T1000 (cell line): Measurements from ENCODE around the gene RGS3.

Source experiments
- DNase-seq: peaks from one replicate; lab custom pipeline; 2025; ENCODE audit warnings: mixed read lengths; lab: John Stamatoyannopoulos, UW

Gene RGS3

DNA sequence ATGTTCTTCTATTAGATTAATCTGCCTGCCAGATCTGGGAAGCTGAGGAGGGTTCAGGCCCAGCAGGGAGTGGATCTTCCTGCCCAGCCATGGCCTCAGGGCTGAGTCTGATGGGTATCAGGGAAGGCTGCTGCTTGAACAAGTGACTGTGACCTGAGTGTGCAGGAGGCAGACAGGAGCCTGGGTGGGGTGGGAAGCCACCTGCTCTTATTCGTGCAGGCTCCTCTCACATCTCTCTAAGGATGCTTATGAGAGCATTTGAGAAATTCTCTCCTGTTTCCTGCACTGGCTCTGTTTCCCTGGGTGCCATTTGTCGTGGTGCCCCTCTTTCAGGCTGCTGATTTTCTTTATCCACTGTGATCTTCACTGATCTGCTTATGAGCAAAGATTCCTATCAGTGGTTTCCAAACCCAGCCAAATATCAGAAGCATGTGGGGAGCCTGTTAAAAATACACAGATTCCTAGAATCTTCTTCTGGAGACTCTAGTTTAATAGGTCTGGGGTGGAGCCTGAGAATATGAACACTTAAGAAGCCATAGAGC, 2.1 kb downstream of the RGS3 start:
- no peak for DNase-seq

DNA sequence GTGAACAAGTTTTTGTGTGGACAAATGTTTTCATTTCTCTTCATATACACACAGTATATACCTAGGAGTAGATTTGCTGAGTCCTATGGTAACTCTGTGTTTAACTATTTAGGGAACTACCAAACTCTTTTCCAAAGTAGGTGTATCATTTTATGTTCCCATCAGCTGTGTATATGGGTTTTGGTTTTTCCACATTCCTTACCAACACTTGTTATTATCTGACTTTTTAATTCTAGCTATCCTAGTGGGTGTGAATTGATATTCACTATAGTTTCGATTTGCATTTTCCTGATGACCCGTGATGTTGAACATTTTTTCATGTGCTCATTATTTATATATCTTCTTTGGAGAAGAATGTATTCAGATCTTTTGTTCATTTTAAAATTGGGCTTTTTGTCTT, 3.7 kb downstream of the RGS3 start:
- no peak for DNase-seq

DNA sequence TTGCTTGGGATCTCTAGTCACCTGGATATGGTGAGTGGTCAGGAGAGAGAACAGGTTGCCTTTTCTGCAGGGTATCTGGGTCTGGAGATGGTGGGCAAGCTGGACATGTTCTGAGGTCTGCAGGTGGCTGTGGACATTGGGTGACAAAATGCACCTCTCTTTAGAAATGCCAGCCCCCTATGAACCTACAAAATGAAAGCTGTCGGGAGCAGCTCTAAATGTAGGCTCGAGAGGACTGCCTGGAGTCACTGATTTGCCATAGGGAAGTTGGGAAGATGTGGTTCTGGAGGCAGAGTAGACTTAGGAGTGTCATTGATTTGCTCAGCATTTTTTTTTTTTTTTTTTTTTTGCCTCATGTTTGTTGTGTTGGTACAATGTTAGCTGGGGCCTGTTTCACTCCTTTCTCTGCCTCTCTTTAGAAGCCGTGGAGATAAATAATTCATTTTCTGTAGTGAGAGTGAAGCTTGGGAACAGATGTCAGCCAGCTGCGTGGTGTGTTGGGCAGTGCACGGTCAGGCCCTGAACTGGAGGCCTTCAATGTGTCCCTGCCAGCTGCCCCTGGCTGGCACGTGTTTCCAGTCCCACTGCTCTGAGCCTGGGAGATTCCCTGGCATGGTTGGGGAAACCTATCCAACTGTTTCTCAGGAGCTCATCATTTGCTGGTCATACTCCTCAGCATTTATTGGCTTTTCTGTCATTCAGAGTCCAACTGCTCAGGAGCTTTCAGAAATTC, 5.4 kb downstream of the RGS3 start:
- DNase-seq = no peak

DNA sequence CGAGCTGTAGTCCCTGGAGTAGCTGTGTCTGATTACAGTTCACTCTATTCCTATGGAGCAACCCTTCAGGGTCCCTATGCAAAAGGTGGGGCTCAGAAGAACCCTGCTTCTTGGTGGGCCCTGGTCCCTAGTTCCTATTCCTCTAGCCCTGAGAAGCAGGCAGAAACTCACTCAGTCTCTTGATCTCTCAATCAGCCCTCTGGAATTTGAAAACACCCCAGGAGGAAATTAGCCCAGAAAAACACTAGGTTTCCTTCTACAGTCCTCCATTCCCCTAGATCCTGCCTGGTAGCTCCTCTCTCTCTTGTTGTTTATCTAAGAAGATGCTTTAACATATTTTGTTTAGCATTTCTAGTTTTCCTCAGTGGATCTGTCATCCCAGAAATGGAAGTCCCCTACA, 7.6 kb downstream of the RGS3 start:
- no peak for DNase-seq

DNA sequence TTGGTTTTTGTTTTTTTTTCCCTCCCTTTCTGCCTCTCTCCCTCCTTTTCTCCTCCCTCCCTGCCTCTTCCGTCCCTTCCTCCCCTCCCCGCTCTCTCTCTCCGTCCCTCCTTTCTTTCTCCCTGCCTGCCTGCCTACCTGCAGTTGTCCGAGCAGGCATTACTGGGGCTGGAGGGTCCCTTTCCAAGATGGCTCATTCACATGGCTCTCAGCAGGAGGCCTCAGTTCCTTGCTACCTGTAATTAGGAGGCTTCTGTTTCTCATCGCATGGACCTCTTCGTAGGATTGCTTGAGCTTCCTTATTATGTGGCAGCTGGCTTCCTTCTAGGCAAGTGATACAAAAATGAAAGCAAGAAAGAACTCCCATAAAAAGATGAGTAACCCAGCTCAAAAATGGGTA, 8.0 kb downstream of the RGS3 start:
- DNase-seq = no peak

DNA sequence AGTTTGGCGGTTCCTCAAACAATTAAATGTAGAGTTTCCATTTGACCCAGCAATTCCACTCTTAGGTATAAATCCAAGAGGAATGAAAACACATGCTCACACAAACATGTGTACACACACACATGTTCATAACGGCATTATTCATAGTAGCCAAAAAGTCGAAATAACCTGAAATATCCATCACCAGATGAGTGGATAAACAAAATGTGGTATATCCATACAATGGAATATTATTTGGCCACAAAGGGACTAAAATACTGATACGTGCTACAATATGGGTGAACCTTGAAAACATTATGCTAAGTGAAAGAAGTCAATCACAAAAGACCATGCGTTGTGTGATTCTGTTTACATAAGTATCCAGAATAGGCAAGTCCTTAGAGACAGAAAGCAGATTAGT, 8.7 kb downstream of the RGS3 start:
- no peak for DNase-seq

DNA sequence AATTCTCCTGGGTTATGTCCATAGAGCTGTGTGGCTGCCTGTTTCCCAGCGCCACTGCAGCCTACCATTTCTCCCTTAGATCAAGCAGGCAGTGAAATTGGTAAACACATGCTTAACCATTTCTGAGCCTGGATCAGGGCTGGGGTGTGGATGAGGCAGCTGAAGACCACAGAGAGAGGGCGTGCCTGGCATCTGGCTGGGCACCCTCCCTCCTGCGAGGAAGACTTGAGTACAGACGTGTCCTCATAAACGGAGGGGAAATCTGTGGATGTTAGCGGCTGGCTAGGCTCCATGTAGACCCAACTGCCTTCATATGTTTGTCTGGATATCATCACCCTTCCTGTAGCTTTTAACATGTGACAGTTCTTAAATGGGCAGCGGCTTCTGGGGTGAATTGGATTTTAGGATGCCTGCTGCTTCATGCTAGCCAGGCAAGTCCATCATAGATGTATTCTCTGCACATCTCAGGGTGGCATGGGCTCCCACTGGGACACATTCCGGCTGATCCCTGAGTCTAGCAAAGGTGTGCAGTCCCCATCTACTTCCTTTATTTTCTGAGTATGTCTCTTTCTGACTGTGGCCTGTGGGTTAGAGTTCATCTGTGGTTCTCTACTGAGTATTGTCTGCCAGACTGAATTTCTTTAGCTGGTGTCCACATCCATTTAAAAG, 11.0 kb downstream of the RGS3 start:
- DNase-seq = no peak

DNA sequence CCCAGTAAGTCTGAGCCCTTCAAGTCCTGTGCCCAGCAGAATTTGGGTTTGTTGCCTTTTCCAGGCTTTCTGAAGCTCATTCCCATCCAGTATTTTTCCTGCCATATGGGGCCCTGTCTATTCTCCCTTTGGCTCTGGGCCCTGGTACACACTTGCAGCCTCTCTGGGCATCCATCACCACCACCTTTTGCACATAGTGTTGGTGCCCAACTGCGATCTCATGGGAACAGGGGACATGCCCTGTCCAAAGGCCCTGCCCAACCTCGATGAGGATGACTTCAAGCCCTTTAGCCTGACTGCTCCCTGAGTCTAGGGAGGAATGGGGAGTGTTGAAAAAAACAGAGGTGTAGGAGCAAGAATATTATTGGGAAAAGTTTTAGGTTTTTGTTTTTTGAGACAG, 11.5 kb downstream of the RGS3 start:
- no peak for DNase-seq

DNA sequence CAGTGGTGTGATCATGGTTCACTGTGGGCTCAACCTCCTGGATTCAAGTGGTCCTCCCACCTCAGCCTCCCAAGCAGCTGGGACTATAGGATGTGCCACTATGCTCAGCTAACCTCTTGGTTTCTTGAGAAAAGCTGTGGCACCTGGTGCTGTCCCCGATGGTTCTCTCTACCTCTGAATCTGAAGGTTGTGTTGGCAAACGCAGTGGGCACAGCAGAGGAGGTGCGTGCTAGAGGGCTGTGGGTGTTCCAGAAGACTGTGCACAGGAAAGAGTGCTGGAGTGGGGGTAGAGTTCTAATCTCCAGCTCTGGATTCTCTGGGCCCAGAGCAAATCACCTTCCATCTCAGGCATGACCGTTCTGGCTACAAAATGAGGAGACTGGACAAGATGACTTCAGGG, 12.5 kb downstream of the RGS3 start:
- no peak for DNase-seq

DNA sequence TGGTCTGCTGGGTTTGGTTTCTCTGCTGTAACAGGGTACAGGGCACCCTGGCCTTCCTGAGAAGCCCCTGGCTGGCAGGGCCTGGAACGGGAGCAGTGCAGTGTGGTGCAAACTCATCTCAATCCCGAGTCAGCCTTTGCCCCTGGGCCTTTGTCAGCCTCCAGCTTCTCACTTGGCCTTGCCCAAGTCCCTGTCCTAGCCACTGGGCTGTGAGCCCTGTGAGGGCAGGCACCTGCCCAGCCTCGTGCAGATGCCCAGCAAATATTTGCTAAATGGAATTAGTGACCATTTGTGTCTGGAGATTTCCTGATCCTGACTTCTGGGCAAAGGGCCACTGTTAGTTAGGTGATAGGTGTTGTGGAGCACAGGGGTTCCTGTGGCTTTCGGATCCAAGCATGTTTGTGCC, 13.0 kb downstream of the RGS3 start:
- no peak for DNase-seq

DNA sequence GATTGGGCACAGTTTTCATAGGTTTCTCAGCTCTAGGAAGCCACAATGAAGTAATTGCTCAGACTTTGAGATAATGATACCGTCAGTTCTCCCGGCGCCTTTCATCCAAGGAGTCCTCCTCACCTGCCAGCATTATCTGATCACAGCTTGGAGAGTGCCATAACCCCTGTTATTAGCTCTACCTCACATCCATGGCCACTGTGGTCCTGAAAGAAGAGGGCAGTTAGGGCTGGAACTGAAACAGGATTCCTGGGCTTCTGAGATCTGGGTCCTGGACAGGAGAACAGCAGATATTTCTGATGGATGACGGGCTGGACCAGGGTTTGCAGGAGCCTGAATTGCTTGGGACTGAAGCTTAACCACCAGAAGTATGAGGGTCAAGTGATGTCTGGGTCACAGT, 13.5 kb downstream of the RGS3 start:
- DNase-seq = no peak

DNA sequence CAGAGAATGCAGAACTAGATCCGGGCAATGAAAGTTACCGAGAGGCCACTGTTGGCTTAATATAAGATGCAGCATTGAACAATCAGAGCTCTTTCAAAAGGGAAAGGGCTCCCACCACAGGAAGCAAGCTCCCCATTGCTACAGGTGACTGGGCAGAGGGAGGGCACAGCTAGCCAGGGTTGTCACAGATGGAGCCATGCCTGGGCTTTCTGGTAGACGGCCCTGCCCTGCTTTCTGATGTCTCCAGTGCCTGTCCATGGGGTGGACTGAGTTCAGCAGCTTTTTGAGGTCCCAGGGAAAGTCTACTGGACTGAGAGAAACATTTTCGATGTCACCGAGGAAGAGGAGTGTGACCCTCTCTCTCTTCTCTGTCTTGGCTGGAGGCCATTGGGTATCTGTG, 14.1 kb downstream of the RGS3 start:
- no peak for DNase-seq

DNA sequence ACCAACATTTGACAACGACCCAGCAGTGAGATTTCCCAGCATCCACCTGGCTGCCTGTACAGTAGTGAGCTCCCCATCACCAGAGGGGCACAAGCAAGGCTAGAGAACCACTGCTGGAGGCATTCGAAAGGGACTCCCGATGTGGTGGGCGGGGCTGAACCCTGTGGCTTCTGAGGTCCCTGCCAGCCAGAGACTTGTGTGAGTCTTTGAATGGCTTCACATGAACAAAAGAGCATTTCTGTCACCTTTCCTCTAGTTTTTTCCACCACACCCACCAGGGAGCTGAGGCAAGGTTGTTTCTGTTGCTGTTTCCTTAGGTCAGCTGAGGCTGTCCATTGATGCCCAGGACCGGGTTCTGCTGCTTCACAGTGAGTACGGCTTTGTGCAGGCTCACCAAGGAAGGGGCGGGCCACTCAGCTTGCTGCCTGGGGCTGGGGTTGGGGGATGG, 15.7 kb downstream of the RGS3 start:
- no peak for DNase-seq

DNA sequence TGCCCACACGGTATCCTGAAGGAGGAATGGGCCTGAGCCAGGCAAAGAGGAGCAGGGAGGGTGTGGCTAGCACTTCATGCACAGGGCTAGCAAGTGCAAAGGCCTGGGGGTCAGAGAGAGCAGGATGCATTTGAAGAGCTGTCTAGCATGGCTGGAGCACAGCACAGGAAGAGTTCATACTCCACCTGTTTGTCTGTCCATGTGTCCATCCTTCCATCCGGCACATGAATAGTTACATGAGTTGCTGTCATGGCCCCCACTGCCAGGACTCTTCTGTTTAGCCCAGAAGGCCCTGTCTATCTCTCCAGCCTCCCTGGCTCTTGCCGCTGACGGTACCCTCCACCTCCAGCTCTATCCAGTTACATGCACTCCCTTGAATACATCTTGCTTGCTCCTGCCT, 17.1 kb downstream of the RGS3 start:
- DNase-seq = no peak

DNA sequence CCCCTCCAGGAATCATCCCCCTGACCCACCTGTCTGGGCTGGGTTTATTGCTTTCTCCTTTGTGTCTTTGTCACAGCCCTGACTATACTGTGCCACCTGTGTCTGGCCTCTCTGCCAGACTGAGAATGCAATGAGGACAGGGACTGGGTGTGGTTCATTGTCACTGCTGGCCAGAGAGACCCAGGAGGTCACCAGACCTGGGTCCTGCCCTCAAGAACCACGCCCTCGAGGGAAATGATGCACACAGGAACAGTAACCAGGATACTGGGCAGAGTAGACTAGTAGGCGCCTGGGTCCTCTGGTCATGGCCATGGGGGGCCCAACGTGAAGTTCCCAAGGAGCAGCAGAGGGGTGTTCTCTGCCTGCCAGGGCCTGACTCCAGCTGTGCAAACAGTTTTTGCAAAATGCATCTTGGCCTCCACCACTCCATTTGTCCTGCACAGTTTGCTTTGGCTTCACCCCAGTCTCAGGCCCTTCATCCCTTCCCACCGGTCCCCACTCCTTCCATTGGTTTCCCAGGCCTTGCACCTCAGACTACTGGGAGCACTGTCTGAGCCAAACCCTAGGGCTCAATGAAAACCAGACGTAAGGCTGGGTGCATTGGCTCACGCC, 17.8 kb downstream of the RGS3 start:
- no peak for DNase-seq

DNA sequence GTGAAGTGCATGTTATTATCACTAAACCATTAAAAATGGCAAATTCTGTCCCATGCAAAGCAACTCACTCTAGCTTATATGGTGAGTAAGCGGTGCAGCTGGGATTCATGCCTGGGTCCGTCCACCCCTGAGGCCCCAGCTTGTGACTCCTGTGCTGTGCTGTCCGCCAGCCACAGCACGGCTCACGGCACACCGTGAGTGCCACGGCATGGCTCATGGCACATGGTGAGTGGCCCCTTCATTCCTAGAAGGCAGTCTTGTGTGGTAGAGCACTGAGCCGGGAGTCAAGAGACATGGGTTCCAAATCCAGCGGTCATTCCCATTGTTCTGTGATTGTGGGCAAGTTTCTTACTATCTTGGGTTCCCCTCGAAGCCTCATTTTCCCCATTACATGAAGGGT, 18.8 kb downstream of the RGS3 start:
- DNase-seq = no peak

DNA sequence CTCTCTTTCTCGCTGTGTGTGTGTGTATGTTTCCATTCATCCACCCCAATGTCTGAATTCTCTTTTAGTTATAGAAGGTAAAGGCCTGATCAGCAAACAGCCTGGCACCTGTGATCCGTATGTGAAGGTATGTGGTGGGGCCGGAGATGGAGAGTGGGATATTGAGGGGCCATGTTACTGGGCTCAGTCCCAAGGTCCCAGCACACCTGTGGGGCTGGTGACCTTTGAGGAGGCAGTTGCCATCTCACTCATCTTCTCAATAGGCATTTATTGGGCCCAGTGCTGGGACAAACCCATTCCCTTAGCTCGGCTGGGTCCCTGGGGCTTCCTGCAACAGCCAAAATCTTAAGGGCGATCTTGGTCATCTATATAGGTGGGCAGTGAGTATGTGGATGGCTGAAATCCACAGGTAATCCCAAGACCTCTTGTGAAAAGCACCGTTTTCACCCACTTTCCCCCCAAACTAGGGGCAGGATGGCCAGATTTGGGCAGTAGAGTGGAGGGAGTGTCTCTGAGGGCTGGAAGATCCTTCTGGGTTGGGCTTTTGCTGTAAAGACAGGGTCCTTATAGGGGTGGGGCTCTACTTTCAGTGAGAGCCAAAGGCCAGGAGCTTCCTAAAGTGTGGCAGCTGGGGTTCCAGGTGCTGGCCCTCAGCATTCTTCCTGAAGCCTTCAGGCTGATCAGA, 19.6 kb downstream of the RGS3 start:
- DNase-seq = no peak

DNA sequence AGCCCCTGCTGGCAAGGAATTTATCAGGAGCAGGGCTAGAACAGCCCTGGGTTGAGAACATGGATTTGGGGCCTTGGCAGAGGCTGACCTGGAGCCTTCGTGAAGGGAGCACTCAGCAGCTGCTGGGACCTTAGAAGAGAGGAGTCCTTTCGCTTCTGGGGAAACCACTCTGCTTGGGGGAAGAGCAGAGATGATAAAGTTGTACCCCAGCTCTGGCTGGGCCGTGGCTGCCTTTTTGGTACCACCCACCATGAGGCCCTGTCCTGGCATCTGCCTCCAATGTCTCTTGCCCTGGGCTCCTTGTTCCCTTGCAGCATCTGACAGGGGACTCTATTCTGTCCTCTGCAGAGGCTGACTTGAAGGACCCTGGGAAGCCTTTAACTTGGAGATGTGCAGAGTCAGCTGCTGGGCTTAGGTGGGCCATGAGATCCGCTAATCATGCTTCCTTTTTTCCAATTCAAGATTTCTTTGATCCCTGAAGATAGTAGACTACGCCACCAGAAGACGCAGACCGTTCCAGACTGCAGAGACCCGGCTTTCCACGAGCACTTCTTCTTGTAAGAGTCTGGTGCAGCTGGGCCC, 20.2 kb downstream of the RGS3 start:
- DNase-seq = no peak

DNA sequence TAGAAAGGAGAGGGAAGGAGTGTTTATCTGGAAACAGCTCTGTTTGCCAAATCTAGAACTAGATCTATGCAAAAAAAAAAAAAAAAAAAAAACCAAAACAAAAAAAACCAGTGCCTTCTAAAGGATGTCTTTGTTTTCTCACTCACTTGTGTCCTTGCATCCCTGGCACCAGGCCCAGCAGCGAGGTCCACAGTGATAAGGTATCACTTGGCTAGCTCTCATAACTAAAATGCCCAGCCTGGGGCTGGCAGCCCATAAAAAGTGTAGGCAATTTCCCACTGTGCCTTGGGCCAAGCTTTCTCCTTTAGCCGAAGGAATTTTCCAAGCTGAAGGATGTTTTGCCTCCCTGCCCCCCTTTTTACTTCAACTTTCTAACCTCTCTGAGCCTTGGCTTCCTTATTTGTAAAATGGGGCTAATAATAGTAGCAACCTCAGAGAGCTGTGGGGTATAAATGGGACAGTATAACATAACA, 20.8 kb downstream of the RGS3 start:
- DNase-seq = no peak

DNA sequence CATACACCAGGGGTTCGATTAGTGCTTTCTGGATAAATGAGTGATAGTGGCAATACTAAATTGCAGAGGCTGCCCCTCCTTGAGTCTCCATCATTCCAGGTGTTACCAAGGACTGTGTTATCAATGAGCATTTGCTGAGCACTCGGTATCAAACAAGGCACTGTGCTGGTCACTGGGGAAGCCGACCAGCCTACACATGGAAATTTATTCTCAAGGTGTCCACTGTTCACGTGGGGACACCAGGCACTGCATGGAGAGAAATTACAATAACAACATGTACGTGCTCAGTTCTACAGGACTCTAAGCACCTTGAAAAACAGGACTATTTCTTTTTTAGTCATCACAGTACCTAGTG, 22.2 kb downstream of the RGS3 start:
- no peak for DNase-seq

DNA sequence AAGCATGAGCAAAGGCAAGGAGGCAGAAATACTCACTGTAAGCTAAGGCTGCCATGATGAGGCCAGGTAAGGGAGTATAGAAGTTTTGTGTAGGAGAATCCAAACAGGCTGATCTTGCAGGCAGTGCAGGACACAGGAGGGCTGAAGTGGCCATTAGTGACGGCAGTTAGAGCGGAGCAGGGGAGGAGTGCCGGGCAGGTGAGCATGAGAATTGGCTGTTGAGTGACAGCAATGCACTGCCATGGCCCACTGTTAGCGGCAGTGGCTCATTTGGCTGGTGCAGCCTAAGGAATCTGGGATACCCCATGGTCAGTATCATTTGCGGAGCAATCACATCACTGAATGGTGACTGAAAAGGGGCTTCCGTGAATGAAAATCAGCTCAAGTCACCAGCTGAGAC, 22.8 kb downstream of the RGS3 start:
- DNase-seq = no peak

DNA sequence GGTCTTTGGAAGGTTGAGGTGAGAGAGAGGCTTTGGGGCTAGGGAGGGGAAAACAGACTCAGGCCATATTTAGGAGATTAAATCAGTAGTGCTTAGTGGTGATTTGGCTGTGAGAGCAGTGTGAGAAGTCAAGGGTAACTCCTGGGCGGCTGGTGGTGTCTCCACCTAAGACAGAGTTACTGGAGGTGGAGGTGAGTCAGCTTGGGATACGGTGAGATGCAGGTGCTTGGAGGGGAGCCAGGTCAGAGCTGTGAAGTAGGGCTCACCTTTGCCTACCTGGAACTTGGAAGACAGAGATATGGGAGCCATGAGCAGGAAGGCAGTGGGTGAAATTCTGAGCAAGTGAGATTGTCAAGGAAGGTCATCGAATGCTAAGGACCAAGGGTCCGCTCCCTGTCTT, 24.5 kb downstream of the RGS3 start:
- no peak for DNase-seq
